DMS53 (cell line): ENCODE data around the gene CCDC86.

ENCODE experiments used
- DNase-seq: peaks from one replicate; lab custom pipeline; 2025; lab: John Stamatoyannopoulos, UW

Gene CCDC86

DNA sequence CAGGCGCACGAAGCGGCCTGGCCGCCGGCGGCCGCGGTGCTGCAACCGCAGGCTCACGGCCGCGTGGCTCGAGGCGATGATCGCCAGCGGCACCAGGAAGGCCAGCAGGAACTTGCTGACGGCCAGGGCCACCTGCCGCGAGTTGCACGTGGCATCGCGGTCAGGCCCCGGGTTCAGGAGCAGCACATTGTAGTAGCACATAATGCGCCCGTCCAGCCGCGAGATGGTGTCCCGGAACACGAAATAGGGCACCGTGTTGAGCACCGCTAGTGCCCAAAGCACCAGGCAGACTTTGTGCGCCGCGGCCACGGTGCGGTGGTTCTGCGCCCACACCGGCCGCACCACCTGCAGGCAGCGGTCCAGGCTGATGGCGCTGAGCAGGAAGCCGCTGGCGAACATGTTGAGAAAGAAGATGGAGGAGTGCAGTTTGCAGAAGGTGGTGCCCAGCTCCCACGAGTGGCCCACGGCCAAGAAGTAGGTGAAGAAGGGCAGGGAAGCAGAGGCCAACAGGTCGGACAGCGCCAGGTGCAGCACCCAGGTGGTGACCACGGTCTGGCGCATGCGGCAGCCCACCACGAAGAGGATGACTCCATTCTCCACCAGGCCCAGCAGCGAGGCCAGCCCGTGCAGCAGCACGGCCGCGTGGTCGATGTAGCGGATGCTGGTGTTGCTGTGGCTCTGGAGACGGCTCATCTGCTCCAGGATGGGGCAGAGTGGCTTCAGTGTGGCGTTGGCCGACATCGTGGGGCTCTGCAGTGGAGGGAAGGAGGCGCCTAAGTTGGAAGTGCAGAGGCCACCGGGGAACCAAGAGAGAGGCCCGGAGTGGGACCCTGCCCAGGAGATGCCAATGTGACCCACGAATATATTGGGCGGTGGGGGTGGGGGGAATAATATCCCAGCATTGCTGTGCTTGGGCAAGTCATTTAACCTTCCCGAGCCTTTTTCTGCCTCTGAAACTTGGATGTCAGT is 11.4 kb downstream of the CCDC86 start:
- DNase-seq, result no peak

DNA sequence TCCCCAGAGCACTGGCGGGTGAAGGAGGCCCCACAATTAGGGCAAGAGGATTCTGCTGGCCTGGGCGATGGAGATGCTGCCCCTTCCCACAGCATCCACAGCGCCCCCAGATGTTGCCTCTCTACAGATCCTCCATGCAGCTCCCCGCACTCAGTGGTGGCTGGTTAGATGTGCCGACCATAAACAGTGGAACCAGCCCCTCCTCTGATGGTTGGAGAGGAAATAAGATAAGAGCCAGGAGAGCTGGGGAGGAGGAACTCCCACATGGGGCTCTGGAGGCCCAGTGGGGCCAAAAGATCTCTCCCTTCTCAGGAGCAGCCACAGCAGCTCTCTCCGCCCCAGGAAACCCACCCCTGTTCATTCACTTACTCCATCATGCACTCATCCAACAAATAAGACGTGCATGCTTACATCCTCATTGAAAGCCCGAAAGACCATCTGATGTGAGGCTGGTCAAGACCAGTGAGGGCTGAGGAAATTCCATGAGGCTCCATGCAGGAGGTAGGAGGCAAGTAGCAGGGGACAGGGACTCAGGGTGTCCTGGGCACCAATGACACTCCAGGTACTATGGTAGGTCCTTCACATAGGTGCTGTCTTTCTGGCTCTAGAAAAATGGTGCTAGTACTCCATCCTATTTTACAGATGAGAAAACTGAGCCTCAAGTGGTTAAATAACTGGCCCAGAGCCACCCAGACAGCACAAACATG is 12.4 kb downstream of the CCDC86 start:
- DNase-seq, result no peak

- no peak for DNase-seq
These were observed 13.2 kb downstream of the CCDC86 start for GRCh38 chr11:60854847-60855725.

DNA sequence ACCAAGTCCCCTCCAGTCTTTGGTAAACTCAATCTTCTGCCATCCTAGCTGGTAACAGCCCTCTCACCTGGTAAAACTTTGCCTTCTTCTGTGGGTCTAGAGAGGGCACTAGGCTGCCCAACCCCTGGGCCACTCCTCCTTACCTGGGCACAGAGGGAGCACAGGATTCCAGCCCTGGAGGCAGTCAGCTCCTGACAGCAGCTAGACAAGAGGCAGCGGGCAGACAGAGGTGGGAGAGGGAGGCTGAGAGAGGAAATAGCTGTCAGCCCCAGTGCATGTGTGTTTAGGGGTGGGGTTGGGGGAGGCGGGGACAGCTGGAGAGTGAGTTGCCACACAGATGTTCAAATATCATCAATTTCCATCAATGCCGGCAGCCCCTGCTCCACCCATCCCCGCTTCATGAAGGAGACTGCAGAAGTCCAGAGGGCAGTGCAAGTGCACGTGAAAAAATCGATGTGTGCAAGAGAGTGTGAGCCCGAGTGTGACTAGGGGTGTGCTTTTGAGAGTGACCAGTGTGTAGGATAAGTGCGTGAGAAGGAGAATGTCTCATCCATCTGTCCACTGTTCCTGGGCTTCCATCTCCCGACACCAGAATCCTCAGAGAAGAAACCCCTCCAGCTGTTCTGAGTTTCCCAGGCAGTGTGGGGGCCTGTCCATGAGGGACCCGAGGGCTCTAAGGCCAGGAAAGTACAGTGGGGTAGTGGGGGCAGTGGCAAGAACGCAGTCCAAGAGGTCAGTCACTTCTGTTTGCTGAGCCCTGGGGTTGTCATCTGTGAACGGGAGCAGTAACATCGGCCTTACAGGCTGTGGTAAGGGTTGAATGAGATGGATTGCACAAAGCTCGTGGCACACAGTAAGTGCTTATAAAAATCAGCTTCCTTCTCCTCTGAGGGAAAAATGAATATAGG is 14.1 kb downstream of the CCDC86 start, which contains the start of gene PTGDR2:
TSS of gene PTGDR2 (minus strand) at position 225 of the 908 bp plus-strand sequence. CDS start 2,228 bp downstream, outside the sequence.
- no peak for DNase-seq

DNA sequence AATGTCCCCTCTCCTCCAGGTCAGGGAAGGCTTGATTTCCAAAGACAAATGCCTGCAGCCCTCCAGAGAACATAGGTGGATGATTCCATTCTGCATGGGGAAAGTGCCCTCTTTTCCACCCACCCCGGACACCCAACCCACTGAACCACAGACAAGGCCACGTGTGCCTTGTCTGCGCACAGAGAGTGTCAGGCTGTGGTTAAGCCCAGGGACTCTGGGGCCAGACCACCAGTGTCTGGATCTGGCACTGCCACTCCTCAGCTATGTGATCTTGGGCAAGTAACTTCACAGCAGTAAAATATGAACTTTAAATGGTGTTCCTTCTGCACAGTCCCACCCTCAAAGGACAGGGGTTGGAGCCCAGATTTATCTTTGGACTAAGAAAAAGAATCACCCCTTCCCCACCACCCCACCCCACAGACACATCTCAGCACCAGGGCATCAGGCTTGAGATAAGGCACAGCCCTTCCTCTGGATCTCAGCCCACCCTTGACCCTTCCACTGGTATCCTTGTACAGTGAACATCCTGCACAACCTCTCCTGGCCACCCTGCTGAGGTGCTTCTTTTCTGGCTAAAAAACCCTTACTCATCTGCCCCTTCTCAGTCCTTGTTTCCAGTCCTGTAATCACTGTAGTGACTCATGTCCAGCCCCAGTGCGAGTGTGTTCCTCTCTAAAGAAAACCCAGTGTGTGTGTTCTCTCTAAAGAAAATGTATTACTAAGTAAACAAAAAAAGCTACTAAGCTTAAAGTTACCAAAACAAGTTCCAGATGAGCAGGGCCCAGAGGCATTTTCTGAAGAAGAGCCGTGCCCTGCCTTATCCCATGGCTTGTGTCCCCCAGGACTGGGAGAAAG is 15.7 kb downstream of the CCDC86 start:
- DNase-seq, result peak; percentile 37

GRCh38 chr11:60858236-60858635 is 16.3 kb downstream of the CCDC86 start:
- DNase-seq, result no peak

GRCh38 chr11:60858731-60859464 is 17.0 kb downstream of the CCDC86 start:
- DNase-seq, result no peak

GRCh38 chr11:60859616-60860250 is 17.8 kb downstream of the CCDC86 start:
- DNase-seq, result no peak

DNA sequence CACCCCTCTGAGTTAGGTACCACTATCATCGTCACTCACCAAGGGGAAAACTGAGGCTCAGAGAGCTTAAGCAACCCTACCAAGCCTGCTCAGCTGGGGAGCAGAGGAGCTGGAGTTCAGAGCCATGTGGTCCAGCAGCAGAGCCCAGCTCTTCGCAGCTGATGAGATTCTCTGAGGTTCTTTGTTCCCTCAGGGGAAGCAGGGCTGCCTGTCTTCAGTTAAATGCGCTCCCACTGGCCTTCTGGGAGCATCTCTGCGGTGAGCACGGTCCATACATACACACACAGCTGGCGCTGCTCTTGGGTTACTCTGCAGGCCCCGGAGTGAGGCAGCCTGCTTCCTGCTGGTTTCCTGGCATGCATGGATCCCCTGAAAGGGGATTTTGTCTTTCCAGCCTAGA is 19.0 kb downstream of the CCDC86 start:
- no peak for DNase-seq

GRCh38 chr11:60862171-60862570 is 20.3 kb downstream of the CCDC86 start:
- no peak for DNase-seq

GRCh38 chr11:60863550-60864521 is 21.9 kb downstream of the CCDC86 start:
- no peak for DNase-seq

DNA sequence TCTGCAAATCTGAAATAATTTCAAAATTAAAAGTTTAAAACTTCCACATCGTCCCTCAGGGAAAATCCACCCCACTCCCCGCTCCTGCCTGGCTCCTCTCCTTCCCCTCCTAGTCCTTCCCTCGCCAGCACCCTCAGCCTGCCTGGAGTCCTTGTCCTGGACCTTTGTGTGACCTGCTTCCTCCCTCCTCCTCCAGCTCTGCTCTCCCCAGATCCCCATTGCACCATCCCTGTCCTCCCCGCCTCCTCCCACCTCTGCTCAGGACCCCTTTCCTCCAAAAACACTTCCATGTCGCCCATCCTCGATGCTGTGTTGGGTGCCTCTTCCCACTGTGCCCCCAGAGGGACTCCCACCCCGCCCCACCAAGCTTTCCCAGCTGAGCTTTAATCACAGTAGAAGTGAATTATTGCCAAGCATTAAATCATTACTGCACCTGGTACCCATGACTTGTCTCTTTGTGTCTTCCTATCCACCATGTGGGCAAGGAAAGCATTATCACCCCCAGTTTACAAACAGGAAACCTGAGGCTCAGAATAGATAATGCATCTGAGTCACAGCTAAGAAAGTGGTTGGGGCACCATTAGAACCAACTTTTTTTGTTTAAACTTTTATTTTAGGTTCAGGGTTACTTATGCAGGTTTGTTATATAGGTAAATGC is 23.1 kb downstream of the CCDC86 start:
- DNase-seq, result no peak

DNA sequence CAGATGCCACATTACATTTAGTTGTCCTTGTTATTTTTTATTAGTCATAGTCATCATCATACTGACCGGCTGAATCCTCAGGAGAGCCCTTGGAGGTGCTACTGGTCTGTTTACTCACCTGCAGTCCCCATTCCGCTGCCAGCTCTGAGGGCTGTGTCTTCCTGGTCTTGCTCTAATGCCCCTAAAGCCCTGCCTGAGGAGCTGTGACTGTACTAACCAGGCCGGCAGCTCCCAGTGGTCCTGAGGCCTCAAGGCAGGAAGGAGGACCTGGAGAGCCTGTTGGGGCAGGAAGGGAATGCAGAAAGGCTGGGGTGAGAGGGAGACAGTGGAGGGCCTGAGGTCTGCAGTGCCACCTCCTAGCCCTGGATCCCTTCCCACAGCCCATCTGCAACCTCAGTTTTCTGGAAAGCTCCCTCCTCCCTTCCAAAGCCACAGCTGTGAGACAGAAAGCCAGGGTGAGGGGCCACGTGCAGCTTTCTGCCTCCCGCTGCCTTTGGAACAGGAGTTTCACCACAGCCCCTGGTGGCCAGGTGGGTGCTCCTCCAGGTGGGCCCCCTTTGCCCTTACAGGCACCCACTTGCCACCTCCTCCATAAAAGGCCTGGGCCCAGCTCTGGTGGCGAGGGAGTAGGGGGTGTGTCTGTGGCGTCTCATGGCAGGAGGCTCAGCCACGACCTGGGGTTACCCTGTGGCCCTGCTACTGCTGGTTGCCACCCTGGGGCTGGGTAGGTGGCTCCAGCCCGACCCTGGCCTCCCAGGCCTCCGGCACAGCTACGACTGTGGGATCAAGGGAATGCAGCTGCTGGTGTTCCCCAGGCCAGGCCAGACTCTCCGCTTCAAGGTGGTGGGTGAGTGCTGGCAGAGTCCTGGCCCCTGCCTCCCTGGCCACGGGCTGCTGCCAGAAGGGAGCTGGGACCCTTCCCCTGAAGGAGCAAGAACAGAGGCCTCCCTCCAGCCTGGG is 25.3 kb downstream of the CCDC86 start, which contains the start of gene ZP1:
TSS of gene ZP1 (plus strand) at position 632 of the 960 bp plus-strand sequence. CDS start at position 652, 20 bp downstream.
- peak; percentile 98 for DNase-seq

GRCh38 chr11:60867871-60868681 is 26.2 kb downstream of the CCDC86 start:
- peak; percentile 59 for DNase-seq
